HG02798 (cell line): Measurements from ENCODE around the gene SERPINA12.
A peak's percentile ranks its signal among the peaks of the same experiment; 100 is the strongest.

Experiments used
- ATAC-seq: cut with Tn5 transposase; IDR thresholded peaks from one replicate; pipeline ENCODE4 v1.9.1; 2021; ENCODE audit warnings: mild to moderate bottlenecking; ENCODE audit not compliant: unreplicated experiment, poor library complexity

The SERPINA12 gene

DNA sequence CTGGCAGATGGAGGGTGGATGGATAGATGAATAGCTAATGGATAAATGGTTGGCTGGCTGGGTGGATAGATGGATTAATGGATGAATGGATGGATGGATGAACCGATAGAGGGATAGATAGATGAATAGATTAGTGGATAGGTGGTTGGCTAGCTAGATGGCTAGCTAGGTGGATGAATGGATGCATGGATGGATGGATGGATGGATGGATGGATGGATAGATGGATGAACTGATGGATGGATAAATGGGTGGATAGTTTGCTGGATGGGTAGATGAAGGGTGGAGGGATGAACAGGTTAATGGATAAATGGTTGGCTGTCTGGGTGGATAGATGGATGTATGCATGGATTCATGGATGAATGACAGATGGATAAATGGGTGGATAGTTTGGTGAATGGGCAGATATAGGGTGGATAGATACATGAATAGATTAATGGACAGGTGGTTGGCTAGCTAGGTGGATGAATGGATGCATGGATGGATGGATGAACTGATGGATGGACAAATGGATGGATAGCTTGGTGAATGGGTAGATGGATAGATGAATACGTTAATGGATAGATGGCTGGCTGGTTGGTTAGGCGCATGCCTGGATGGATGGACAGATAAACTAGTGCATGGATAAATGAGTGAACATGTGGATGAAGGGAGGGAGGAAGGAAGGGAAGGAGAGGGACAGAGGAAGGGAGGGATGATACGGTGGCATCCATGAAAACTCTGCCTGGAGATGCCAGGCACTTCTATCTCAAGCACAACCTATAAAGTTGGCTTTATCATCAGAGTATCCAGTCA lies 41.3 kb downstream of the SERPINA12 start:
- ATAC-seq, result no peak

DNA sequence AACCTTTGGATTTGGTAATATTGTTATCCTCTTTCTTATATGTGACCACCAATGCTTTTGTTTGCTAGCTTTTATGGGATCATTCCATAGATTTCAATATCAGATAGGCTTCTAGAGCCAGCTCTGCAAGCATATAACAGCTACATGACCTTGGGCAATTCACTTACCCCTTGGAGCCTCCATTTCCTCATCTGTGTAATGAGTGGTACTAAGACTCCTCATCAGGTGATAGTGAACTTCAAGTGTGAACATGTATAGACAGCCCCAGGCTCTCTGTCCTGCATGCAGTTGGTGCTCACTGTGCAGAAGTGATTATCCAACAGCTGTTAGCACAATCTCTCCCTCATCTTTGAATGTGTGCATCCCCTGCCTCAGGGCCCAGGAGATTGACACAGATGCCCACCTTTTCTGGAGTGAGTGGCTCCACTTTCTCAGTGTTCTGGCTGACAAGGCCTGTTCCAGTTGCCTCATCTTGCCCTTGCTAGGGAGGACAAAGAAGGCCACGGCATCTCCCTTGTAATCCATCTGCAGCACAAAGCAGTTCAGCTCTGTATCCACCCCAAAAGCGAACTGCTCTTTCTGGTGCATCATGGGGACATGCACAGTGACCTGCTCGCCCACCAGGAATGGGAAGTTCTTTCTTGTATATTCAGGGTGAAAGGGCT lies 42.4 kb downstream of the SERPINA12 start:
- ATAC-seq, result no peak

DNA sequence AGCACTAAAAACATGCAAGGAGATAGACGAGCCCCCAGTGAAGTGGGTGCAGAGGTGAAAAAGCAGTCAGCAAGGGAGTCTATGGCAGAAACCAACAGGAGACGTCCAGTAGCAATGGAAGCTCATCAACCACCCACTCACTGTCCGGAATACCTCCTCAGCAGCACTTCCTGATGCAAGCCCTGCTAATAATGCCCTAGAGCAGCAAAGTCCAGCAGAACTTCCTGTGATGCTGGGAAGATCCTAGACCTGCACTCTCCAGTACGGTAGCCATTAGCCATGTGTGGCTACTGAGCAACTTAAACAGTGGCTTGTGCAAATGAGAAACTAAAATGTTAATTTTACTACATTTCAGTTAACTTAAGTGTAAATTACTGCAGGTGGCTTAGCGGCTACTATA lies 44.2 kb downstream of the SERPINA12 start:
- no peak for ATAC-seq

DNA sequence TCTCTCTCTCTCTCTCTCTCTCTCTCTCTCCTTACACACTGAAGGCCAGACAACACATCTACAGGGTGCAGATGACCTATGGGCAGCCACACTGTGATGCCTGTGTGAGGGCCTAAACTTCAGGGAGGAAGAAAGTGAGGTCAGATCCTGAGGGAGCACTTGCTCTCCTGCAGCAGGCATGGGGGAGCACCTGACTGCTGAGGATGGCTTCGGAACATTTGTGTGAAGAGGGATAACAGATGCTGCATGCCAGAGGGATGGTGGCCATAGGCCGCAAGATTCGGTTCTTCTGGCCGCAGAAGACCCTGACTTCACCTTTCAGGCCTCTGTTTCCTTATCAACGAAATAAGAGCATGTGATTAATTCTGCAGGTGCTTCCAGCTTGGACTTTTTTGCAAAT lies 45.0 kb downstream of the SERPINA12 start:
- no peak for ATAC-seq

DNA sequence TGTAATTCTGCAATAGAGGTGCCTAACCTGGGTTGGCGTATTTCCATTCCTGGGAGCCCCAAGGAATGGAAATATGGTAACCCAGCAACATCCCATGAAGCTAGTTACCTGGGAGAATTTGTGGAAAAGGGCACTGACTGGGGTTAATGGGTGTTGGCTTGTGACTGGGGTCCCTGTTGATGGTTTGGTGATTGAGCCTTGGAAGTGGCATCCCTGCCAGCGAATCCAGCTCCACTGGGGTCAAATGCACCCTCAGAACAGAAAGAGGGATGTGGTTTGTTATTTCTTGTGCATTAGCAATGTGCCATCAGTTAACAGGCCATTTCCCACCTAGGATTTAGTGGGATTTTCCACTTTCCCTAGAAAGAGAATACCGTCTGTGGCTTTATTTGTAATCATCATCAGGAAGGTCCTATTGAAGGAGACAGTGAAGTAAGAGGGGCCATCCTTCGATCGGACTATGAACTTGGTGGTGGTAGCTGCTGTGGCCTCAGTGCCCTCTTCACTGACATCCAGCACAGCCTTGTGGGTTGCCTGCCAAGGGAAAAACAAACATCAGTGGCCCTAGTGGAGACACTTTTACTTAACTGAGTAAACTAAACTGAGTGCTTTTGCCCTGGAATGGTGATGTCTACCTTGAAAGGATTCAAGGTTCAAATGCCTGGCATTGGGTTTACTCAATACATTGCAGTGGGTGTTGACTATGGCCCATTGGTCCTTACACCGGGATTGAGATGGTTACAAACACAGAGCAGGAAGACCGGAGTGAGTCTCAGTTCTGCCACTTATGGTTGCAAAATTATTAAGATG lies 46.3 kb downstream of the SERPINA12 start:
- ATAC-seq, result no peak

DNA sequence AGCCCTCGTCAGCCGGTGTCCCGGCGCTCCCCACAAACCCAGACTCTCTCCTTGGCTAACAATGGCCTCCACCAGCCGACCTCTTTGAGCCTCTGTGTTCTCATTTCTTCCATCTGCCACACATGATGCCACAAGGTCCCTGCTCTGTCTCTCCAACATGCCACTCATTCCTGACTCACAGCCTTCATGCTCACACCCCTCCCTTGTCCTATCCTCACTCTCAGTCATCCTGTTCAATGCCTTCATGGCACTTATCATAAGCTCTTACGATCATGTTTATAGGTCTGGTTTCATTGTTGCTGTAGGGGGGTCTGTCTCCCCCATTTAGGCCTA lies 47.1 kb downstream of the SERPINA12 start:
- no peak for ATAC-seq

DNA sequence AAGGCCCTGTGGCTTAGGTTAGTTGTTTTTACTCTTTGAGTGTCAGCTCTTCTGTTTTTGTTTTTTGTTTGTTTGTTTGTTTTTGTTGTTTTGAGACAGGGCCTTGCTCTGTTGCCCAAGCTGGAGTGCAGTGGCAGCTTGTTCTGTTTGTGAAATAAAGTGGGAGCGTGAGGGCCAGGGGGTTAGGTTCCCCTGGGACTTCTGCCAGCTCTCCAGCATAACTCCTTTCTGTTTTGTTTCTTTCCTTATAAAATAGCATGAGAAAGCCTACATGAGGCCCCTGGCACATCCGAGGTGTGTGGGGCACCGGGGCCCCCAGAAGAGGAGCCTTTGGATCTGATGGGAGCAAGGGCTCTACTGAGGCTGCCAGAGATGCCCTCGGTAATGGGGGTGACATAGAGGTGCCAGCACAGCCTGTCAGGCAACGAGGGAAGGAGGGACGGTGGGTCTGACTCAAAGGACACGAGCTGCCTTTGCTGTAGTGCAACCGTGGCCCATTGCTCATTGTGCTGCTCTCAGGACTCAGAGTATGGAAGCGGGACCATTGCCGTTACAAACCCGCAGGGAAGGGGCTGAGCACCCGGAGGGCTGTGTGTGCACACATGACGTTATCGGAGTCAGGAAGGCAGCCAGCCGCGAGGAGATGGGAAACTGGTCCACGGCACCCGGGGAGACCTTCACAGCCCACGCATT lies 47.6 kb downstream of the SERPINA12 start:
- no peak for ATAC-seq

DNA sequence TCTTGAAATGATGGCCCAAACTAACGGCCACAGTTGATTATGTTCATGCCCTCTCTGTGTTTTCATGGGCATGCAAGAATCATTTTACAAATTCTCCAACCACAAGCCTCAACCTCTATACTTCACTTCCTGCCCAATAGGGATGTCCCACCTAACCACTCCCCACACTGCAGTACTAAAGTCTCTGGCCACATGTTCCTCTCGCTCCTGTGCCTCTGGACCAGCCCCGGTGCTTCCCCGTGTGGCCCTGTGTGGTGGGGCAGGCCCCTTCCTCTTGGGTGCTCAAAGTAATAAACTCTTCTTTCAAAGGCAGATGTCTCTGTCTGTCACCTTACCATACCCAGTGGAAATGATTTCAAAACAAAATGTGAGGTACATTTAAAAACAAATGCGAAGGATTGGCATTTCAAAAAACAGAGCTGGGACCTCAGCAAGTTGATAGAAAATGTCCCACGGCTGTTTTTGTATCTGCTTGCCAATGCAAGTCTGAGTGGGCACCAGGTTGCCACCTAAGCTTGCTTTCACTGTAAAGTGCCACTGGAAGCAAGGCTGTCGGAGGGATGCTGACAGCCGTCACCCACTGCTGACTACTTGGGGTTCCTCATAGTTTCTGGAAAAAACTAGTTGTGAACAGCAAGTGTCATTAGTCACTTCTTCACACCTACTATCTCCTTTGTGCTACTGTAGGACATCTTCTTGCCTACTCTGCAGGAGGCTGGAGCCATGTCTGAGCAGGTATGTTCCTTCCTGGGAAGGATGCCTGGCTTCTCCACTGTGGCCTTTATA lies 48.4 kb downstream of the SERPINA12 start:
- peak; percentile 64 for ATAC-seq

DNA sequence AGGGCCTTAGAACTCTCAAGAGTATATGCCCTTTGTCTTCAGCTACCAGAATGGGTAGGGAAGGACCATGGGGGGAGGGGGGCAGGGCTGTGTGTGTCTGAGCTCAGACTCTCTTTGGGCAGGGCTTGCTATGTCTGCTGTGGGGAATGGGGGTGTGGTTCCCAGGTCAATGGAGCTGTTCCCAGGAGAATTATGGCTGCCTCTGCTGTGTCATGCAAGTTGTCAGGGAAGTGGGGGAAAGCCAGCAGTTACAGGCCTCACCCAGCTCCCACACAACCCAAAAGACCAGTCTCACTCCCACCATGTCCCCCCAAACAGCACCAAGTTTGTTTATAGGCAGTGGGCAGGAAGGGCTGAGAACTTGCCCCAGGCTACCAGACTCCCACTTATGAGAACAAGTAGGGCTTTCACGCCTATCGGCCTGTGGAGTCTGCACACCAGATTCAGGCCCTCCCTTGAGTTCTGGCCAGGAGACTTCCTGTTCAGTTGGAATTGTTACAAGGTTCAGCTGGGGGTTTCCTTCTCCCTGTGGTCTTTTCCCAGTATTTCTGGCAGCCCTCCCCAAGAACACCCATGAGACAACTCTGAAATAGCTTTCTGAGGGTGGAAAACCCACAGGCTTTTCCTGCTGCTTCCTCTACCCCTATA lies 50.6 kb downstream of the SERPINA12 start:
- no peak for ATAC-seq

DNA sequence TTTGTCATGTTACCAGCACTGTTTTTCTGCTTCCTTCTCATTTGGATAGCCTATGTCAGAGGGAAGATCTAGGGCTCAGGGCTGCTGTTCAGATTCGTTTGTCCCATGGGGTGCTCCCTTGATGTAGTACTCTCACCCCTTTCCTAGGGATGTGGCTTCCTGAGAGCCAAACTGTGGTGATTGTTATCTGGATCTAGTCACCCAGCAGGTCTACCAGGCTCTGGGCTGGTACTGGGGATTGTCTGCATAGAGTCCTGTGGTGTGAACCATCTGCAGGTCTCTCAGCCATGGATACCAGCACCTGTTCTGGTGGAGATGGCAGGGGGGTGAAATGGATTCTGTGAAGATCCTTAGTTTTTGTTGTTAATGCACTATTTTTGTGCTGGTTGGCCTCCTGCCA lies 51.2 kb downstream of the SERPINA12 start:
- no peak for ATAC-seq

DNA sequence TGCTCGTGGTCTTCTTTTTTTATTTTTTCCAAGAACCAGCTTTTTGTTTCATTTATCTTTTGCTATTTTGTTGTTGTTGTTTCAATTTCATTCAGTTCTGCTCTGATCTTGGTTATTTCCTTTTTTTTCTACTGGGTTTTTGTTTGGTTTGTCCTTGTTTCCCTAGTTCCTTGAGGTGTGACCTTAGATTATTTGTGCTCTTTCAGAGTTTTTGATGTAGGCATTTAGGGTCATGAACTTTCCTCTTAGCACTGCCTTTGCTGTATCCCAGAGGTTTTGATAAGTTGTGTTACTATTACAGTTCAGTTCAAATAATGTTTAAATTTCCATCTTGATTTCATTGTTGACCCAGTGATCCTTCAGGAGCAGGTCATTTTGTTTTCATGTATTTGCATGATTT lies 53.3 kb downstream of the SERPINA12 start:
- no peak for ATAC-seq

DNA sequence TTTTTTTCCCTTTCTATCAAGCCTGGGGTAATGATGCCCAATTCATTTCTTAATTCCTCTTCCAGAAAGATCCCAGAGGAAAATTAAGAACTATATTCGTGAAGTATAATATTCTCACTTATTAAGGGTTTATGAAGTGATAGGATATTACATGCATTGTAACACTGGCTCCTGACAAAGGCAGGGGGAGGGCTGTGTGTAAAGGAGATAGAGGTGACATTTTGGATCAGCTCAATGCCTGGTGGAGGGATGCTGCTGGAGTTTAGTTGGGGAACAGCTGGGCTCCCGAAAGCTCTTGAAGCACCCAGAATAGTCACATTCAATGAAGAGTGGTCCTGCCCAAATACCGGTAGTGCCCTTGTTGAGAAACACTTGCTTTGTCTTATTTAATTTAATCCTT lies 57.4 kb downstream of the SERPINA12 start:
- no peak for ATAC-seq

DNA sequence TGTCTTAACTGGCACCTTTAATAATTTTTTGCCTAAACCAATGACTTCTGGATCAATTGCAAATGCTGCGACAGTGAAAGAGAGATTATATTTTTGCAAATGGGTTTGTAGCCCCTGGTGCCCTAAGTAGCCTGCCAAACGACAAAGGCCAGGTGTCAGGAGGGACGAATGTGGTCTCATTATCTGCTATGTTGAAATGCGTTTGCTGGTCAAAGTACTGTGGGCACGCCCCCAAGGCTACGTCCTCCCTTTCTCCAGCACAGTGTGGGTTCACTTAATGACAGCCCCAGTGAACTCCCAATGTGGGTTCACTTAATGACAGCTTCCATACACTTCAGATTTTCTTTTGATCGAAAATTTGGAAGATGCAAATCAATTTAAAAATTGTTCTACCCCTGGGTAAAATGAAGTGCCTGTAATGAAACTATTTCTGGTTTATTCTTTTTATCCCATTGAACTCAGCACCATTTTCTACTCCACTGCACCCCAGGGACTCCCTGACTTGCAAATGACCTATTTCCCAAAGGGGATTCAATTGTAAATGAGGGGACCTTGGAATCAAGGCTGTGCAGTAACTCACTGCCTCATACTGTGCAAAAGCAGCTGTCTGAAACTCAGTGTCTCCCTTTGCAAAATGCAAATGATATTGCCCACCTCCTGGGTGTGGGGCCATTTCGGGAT lies 58.0 kb downstream of the SERPINA12 start:
- no peak for ATAC-seq

DNA sequence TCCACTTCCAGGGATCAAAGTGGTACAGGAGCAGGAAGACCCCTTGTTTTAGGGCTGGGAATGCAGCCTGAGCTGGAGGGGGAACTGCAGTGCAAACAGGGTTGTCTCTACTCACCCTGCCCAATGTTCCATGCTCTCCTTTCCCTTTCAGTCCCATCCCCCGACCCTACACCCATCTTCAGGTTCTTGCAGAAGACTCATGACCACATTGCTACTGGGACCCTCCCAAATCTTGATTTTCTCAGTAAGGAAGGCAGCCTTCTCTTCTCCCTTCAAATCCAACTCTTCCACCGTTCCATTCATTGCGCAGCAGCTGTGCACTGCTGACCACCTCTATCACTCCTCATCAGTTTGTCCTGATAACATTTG lies 58.6 kb downstream of the SERPINA12 start:
- ATAC-seq, result no peak

DNA sequence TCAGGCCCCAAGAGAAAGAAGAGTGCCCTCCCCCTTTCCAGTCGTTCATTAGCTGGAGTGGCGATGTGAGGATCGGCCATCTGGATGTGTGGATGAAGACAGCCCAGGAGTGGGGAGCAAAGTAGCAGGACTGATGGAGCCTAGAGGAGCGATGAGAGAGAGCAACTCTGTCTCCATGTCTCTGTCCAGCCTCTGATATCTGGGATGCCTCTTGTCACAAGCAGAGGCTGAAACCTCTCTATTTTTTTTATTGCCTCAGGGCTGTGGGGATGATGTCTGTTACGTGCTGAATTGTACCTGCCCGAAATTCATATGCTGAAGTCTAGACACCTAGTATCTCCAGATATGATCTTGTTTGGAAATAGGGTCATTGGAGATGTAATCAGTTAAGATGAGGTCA lies 59.3 kb downstream of the SERPINA12 start:
- no peak for ATAC-seq

DNA sequence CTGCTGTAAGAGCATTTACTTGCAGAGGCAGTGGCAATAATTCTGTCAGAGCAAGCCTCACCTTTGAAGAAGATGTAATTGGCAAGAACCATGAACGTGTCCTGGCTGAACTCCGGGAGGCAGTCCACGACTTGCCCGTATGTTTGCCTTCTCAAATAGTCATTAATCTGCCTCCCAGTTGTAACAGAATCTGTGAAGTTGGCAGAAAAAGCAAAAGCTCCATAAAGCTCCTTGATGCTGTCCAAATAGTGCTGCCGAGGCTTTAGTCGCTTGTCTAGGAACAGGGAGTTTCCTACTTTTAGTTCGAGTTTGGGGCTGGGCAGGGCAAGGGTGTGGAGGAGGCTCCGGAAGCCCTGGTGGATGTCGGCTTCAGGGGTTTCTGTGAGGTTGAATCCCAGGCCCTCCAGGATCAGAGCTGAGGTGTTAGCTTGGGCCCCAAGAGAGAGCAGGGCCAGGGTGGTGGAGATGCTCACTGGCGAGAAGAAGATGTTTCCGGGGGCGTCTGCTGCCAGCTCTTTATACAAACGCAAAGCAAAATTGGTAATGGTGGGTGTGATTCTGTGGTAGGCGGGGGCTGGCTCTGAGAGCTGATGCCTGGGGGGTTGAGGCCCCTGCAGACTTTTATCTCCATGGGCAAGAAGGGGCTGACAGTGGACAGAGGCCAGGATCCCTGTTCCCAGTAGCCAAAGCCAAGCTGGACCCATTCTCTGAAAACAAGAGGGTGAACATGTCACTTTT lies 61.0 kb downstream of the SERPINA12 start:
- no peak for ATAC-seq

DNA sequence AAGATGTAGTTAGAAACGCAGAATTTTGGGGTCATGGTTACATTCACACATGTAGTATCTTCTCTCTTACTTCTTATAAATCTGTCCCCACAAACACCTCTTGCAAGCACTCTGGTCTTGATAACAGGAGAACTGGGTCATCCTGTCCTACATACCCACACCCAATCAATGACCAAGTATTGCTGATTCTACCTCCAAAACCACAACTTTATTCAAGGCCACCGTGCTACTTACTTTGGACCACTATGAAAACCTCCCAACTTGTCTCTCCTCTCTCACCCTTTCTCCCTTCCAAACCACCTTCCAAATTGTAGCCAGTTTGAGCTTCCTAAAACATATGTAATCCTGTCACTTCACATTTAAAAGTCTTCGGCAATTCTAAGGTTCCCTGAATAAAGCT lies 62.1 kb downstream of the SERPINA12 start:
- ATAC-seq, result no peak

DNA sequence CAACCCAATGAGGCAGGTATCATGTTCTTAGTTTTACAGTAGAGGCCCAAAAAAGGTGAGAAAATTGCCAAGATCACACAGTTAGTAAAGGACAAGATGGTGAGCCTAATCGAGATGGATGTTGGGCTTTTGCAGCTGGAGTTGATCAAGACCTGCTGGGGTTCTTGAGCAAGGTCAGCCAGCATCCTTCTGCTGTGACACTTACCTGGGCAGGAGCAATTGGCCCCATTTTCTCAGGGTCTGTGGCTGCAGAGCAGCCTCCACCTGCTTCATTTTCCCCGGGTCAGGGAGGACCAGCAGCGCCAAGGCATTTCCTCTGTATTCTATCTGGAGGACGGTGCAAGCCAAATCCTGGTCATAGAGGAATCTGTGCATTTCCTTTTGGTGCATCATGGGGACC lies 63.1 kb downstream of the SERPINA12 start:
- ATAC-seq, result no peak
